ENCODE data around the gene LGMN. TPM values are rescaled to one million over a fixed set of nuclear protein-coding genes. Genes with fewer than 3 reads are reported as not detected.

LGMN gene
- total RNA-seq, 2 experiments from 2014 or later: 0.29 to 0.36 TPM

DNA sequence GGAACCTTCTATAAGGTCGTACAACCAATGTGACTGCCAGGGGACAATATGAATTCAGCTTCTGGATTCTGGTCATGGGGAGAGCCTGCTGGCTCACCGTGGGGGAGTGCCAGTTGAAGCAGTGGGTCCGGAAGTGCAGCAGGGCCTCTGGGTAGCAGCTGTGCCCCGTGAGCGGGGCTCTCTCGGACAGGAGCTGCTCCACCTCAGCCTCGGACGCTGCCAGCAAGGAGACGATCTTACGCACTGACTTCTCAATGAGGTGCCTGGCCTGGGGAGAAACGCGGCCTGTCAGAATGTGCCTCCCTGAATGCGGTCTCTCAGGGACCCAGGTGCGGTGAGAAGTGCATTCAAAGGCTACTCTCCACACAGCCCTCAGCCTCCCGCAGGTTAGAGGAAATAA lies 42.0 kb downstream of the LGMN start:
- ChIA-PET POLR2A (no interaction called here), CTCF (interaction anchor here (0.6 kb wide), 1 partner anchor 162 kb away, joined by 3 read pairs; no protein-coding TSS in a partner anchor)

DNA sequence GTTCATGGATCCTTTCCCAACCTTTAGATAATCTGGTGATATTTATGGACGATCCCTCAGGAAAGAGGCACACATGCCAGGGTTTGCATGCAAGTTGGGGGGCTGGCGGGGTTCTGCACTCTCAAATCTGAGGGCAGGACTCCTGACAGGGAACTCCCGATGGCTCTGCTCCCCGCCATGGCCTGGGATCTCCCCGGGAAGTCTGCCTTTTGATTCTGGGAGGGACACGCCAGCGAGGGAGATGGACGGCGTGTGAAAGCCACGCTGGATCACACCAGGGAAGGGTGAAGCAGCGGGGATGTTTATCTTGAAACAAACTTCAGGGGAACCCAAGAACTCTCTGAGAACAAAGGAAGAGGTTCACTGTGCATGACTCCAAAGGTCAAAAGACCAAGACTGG lies 43.6 kb downstream of the LGMN start:
- CTCF ChIA-PET: interaction anchor here (0.6 kb wide), 1 partner anchor 70 kb away, joined by 4 read pairs; no protein-coding TSS in a partner anchor
- POLR2A ChIA-PET: no interaction called here

DNA sequence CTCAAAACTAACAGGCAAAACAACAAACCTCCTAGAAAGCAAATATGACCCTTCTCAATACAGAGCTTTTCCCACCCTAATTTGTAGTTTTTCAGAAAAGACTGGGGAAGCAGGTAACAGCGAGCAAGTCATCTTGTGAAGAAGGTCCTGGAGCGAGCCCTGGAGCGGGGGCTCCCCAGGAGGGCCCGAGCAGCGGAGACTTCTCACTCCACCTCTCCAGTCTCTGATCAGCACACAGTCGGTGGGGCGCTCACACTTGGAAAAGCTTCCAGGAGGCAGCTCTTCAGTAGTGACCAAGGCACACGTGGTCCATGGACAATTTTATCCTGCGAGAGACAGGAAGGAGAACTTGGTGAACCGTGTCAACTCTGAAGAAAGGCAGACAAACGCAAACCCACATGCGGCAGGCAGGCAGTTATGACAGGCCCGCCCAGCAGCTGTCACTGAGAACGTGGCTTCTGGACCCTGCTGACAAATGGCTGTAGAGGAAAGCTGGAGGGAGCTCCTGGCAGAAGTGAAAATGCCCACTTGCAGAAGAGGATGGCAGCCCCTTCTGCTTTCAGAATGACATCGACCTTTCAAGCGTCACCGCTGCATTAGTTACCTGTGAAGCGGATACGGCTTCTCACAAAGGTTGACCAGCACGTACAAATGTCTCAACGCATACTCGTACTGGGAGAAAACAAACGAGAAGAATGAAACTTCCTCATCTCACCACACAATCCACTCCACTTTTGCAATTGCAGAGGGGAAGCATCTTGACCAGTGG lies 44.2 kb downstream of the LGMN start:
- ChIA-PET CTCF (interaction anchor here (0.6 to 1.2 kb wide), 3 partner anchors 14 to 71 kb away, joined by 3 to 4 read pairs (median 4); no protein-coding TSS in a partner anchor), POLR2A (no interaction called here)

DNA sequence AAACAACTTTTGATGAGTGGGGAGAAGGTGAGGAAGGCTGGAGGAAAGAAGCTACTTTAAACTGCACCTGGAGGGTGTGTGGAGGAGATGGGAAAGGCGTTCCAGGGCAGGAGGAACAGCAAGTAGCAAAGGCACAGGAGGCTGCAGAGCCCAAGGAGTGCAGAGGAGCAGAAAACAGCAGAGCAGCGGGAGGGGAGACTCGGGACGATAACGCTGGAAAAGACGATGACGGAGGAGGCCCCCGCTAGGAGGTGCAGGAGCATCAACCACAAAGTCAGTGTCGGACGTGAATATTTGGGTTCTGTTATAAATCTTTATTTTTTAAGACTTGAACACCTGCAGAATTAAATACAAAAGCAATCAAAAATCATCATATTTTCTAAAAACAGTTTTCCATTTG lies 44.9 kb downstream of the LGMN start:
- CTCF ChIA-PET: interaction anchor here (0.8 to 1.2 kb wide), 2 partner anchors 13 to 27 kb away, joined by 3 to 4 read pairs; no protein-coding TSS in a partner anchor

DNA sequence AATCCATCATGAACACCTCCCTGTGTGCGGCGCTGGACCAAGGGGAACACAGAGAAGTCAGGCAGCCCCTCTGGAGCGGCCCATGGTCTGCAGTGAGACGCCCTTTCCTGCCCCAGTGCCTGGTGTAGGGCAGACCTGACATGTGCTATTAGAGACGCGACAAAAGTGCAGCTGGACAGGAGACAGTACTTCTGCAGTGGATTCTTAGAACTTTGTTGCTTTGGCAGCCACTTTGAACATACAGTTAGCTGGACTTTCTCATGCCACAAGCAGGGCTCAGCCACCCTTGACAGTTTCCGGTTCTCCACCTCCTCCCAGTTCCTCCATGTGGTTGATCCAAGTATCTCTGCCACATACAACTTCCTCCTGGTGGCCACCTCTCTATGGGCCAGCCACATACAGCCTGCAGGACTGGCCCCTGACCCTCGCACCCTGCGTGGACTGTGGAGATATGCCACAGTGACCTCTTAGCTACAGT lies 45.9 kb downstream of the LGMN start:
- ChIA-PET POLR2A (no interaction called here), CTCF (interaction anchor here (0.9 kb wide), 1 partner anchor 12 kb away, joined by 3 read pairs; no protein-coding TSS in a partner anchor)

More for the DNA sequence above, 44.9 kb downstream of the LGMN start:
- POLR2A ChIA-PET: no interaction called here

DNA sequence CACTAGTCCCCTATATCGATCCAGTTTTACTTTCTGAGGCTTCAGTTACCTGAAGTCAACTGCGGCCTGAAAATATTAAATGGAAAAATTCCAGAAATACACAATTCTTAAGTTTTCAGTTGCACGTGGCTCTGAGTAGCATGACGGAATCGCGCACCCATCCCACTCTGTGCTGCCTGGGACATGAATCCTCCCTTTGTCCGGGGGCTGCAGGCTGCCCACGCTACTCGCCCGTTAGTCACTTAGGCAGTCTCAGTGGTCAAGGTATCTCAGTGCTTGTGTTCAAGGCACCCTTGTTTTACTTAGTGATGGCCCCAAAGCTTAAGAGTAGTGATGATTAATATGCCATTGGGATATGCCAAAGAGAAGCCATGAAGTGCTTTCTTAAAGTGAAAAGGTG lies 46.6 kb downstream of the LGMN start:
- ChIA-PET CTCF (interaction anchor here (0.9 kb wide), 1 partner anchor 12 kb away, joined by 3 read pairs; no protein-coding TSS in a partner anchor), POLR2A (no interaction called here)

DNA sequence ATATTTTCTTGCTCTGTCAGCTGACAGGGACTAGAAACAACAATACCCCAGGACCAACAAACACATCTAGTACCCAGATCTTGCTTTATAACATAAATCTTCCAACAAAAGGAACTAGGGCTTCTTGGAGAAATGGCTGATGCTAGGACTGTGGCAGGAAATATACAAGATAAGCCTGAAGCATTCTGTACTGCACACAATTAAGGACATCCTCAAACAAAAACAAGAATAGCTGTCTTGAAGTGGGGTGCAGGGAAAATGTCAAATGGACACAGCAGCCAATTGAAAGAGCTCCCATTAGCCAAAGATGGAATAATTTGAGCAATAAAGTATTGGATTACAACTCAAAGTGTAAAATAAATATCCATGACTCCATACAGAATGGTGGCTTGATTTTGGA lies 50.0 kb downstream of the LGMN start:
- ChIA-PET POLR2A (no interaction called here), CTCF (no interaction called here)

DNA sequence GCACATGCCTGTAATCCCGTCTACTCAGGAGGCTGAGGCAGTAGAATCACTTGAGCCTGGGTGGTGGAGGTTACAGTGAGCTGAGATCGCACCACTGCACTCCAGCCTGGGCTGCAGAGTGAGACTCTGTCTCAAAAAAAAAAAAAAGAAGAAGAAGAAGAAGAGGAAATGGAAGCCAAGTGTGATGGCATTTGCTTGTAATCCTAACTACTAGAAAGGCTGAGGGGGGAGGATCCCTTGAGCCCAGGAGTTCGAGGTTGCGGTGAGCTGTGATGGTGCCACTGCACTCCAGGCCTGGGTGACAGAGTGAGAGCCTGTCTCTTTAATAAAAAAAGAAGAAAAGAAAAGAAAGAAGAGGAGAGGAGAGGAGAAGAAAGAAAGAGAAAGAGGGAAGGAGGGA lies 52.1 kb downstream of the LGMN start:
- CTCF ChIA-PET: interaction anchor here (0.6 kb wide), 1 partner anchor 512 kb away, joined by 3 read pairs; no protein-coding TSS in a partner anchor
- POLR2A ChIA-PET: no interaction called here

DNA sequence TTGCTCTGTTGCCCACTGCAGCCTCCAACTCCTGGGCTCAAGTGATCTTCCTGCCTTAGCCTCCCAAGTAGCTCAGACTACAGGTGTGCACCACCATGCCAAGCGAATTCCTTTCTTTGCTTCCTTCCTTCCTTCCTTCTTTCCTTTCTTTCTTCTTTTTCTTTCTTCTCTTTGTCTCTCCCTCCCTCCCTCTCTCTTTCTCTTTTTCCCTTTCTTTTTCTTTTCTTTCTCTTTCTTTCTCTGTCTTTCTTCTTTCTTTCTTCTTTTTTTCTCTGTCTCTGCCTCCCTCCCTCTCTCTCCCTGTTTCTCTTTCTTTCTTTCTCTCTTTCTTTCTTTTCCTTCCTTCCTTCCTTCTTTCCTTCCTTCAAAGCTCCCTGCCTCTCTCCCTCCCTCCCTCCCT lies 52.9 kb downstream of the LGMN start:
- POLR2A ChIA-PET: no interaction called here
- CTCF ChIA-PET: interaction anchor here (1.5 kb wide), 1 partner anchor 14 kb away, joined by 4 read pairs; no protein-coding TSS in a partner anchor

DNA sequence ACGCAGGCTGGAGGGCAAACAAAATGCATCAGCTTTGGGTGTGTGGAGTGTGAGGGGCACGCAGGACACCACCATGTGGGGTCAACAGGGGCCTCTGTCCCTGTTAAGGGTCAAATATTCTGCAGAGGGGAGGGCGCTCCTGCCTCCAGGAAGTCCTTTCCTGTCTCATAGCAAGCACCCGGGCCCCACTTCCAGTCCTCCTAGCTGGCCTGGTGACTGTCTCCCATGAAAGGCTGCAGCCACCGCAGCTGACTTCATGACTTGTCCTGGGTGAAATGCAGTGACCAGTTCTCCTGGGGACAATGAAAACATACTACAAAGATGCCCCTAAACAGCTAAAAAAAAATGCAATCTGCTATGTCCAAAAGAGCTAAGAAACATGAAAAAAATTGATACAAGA lies 53.6 kb downstream of the LGMN start:
- POLR2A ChIA-PET: no interaction called here
- CTCF ChIA-PET: interaction anchor here (1.5 kb wide), 1 partner anchor 13 kb away, joined by 4 read pairs; no protein-coding TSS in a partner anchor

DNA sequence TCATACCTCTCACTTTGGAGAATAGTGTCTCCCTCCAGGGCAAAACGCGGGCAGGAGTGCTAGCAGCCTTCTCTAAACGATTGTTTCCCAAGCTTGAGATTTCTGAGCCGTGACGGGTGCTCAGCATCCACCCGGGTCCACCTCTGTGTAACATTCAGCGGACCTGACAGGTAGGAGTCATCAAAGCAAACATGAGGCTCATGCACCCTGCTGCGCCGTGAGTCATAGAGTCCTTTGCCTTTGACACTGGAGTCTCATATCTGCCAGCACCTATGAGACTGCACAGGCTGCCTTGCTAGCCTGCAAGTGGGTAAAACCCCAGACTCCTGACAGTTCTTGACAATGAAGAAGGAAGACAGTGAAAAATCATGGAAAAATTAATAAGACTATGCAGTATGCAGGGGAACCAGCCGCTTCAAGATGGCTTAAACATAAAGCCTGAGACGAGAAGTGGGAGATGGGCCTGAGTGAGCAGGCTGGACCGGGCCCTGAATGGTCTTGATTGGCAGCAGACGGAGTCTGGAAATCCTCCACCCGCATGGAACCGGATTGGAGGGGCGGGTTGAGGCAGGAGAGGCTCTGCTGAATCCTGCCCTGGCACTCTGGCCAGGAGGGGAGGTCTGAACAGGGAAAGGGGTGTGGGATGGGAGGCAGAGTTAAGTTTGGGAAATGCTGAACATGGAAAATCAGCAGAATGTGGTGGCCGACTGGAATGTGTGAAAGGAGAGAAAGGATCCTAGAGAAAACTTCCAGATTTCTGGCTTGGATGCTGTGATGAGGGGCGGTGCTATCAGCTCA lies 54.2 kb downstream of the LGMN start:
- CTCF ChIA-PET: interaction anchor here (1.5 kb wide), 1 partner anchor 13 kb away, joined by 4 read pairs; no protein-coding TSS in a partner anchor
- POLR2A ChIA-PET: no interaction called here

DNA sequence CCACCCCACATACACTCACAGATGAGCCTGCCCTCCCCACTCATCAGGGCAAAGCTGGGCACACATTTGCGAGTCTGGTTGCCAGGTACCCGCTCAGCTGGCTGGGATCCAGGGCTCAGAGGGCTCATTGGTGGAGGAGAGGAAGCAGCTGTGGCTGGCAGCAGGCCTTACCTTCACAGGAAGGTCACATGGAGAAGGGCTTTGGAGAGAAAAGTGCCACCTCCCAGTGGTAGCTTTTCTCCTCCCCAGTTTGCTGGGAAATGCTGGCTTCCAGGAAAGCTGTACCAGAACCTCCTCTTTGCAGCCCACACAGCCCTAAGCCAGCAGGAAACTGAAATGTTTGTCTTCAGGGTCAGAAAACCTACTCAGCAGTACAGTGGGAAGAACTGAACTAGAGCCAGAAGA lies 55.6 kb downstream of the LGMN start:
- POLR2A ChIA-PET: interaction anchor here (0.6 kb wide), 1 partner anchor 375 kb away, joined by 5 read pairs; no protein-coding TSS in a partner anchor

DNA sequence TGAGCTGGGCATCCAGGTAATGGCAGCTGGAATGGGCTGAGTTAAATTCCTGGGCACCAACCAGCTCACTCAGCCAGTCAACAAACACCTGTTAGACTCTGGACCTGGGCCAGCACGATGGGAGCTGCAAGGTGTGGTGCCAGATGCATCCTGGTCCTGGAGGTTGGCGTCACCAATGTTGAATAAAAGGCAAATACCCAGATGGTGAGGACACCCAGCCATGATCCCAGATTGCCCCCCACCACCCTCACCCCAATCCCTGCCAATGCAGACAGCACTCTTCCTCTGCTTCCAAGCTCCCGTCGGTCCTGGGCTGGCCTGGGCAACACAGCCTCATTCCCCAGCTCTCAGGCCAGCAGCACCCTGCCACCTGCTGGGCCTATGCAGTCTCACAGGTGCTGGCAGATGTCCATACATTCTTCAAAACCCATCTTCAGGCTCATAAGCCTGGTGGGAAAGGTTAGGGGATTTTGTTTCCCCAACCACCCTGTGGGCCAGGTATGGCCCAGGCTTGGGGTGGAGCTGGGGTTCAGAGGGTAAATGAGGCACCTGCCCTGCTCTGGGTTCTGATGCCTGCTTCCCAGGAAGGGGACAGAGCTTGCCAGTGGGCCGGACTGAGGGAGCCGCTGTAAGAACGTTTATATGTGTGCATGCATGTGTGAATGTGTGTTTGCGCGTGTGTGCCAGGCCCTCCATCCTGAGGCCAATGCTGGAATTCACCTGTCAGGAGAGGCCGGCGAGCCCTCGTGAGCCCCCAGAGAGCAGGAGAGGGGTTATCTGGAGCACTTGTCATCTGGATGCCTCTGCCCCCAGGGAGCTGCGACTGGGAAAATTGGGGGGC lies 58.0 kb downstream of the LGMN start:
- POLR2A ChIA-PET: no interaction called here
- CTCF ChIA-PET: interaction anchor here (0.6 to 2.2 kb wide), 7 partner anchors 9 to 155 kb away, joined by 3 to 7 read pairs (median 3); no protein-coding TSS in a partner anchor

More for the DNA sequence above, 55.6 kb downstream of the LGMN start:
- CTCF ChIA-PET: no interaction called here

DNA sequence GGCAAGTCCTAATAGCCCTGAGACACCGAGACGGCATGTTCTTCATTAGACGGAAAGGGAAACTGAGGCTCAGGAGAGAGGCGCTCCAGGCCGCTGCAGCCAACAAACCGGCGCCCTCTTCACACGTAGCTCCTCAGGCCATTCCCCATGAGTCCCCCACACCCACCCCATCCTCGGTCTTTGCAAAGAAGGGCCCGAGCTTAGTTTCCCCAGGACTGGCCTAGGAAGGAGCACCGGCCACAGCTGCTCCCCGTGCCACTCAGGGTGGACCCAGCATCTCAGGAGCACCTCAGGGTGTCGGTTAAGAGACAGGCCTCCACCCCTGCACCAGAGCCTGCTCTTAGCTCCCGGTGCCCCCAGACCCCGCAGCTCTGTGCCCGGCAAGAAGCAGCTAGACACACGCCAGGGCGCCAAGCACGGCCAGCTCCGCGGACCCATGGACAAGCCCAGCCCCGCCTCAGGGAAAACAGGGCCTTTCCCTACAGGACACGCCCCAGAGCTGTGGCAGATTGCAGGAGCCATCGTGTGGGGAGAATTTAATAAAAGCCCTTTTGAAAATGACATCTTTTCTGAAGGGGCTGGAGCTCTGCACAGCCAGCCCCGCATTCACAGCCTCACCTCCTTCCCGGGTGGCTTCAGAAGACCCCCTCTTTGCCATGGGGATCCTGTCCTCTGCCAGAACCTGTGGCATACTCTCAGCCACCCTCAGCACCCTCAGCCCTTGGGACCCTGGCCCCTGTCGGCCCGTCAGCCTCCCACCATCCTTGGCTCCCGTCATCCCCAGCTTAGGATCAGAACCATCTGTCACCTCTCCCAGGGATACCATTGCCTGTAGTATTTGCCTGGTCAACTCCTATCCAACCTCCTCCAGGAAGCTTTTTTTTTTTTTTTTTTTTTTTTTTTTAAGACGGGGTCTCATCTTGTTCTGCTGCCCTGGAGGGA lies 59.7 kb downstream of the LGMN start:
- ChIA-PET POLR2A (no interaction called here), CTCF (interaction anchor here (0.8 kb wide), 1 partner anchor 8 kb away, joined by 4 read pairs; no protein-coding TSS in a partner anchor)

DNA sequence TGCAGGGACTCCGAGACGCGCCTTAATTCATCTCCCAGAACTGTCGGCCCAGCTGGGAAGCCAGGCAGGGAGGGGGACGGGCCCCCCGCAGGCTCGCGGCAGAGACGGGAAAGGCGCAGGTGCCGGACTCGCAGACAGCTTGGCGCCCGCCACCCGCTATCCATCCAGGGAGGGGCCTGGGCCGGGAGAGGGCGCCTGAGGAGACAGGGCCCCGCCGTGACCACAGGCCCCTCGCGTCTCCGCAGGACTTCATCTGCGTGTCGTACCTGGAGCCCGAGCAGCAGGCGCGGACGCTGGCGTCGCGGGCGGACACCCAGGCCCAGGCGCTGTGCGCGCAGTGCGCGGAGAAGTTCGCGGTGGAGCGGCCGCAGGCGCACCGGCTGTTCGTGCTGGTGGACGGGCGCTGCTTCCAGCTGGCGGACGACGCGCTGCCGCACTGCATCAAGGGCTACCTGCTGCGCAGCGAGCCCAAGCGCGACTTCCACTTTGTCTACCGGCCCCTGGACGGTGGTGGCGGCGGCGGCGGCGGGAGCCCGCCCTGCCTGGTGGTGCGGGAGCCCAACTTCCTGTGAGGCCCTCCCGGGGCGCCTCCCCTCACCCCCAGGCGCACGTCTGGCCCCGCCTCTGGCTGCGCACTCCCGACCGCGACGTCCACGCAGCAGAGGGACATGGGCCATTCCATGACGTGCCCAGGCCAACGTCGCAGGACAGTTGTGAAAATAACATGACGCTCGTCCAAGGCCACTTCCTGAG lies 60.6 kb downstream of the LGMN start:
- ChIA-PET POLR2A (no interaction called here), CTCF (interaction anchor here (0.8 kb wide), 1 partner anchor 8 kb away, joined by 4 read pairs; no protein-coding TSS in a partner anchor)

DNA sequence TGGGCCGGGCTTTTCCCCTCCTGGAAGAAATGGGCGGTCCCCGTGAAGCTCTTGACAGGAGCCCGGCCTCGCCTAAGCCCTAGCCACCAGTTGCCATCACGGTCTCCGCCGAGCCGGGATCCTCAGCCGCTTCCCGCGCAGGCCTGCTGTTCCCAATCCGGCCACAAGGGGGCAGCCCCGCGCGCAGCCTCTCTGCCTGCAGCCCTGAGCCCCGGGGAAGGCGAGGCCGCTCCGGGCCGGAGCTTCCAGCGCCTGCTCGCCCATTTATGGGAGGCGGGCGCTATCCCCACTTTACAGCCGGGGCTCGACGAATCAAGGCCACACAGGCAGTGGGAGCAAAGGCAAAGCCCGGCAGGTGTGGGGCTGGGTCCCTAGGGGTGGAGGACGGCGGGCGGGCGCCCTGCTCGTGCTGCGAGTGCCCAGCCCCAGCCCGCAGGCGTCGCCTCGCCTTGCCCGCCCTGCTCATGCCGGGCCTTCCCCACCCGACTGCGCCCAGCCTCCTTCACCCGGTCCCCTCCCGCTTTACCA lies 61.5 kb downstream of the LGMN start:
- ChIA-PET CTCF (no interaction called here), POLR2A (no interaction called here)

DNA sequence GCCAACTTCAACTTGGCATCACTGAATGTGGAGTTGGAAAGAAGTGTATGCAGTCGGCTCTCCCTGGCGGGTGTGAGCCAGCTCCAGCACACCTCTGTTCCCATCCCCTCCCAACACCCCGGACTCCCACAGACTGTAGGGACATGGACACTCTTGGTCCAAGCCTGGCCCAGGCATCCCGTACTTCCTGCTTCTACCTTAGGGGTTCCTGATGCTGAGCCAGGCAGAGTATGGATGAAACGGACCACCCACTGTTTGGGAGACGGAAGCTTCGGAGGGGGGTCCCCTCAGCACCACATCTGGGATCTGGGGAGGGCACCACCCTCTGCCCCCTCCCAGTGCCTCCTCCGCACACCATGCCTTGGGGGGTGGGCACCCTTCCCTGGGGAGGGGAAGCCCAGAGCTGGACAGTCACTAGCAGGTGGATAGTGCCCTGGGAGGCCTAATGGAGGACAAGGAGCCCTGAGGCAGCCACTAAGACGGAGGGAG lies 62.0 kb downstream of the LGMN start:
- ChIA-PET POLR2A (no interaction called here), CTCF (no interaction called here)
